ENCODE data around the gene TRIM69. TPM values are rescaled to one million over a fixed set of nuclear protein-coding genes. Genes with fewer than 3 reads are reported as not detected.
"Not testable (repeated sequence)": the region's sequence is repeated elsewhere in the genome, so short reads cannot be mapped to it uniquely, and the experiment has no call there.

The TRIM69 gene
- total and polyA plus RNA-seq, 2 donors: 28.8 to 34.7 TPM

- Histone ChIP-seq H3K4me1 (ENCODE audit: control insufficient read depth in 2 of 2, insufficient read depth in 2 of 2, low read length in 2 of 2) (peaks cover 21 to 30% of the 10 kb centered on the region in 2 donors), H3K36me3 (ENCODE audit: control insufficient read depth in 2 of 2, insufficient read depth in 2 of 2, low read length in 1 of 2) (peaks cover 34 to 46% of the 10 kb centered on the region in 2 donors)
- WGBS: 31% methylated on average over 5 of the region's 5 CpGs
These were observed 23.0 kb upstream of the TRIM69 start for GRCh38 chr15:44713006-44713966.

GRCh38 chr15:44715142-44715796, 21.1 kb upstream of the TRIM69 start:
- DNase-seq (ENCODE audit: low read depth in 6 of 9, low spot score in 9 of 9): no peak
- Histone ChIP-seq H3K4me3 (ENCODE audit: low read length in 2 of 2) (peak overlapping the region in 1 of 2 donors; percentile 100), H3K9me3 (ENCODE audit: control insufficient read depth in 2 of 2, insufficient read depth in 1 of 2, low read length in 1 of 2) (no peaks in the 10 kb centered on the region), H3K4me1 (ENCODE audit: control insufficient read depth in 2 of 2, insufficient read depth in 2 of 2, low read length in 2 of 2) (peaks cover 24 to 43% of the 10 kb centered on the region in 2 donors), H3K27me3 (ENCODE audit: control insufficient read depth in 2 of 2, insufficient read depth in 1 of 2, low read length in 1 of 2) (no peaks in the 10 kb centered on the region), H3K27ac (ENCODE audit: low read depth in 1 of 2, low read length in 1 of 2) (no peak overlapping the region), H3K36me3 (ENCODE audit: control insufficient read depth in 2 of 2, insufficient read depth in 2 of 2, low read length in 1 of 2) (peaks cover 41 to 58% of the 10 kb centered on the region in 2 donors)
- 87% methylated on average over 6 of the region's 6 CpGs for WGBS

More at GRCh38 chr15:44713006-44713966, 23.0 kb upstream of the TRIM69 start:
- H3K27me3 ChIP-seq (ENCODE audit: control insufficient read depth in 2 of 2, insufficient read depth in 1 of 2, low read length in 1 of 2): no peaks in the 10 kb centered on the region
- H3K9me3 ChIP-seq (ENCODE audit: control insufficient read depth in 2 of 2, insufficient read depth in 1 of 2, low read length in 1 of 2): no peaks in the 10 kb centered on the region
- peak overlapping the region; percentile 69 to 99 for H3K27ac ChIP-seq (ENCODE audit: low read depth in 1 of 2, low read length in 1 of 2)
- peak overlapping the region; percentile 90 to 100 for H3K4me3 ChIP-seq (ENCODE audit: low read length in 2 of 2)
- no peak for DNase-seq (ENCODE audit: low read depth in 6 of 9, low spot score in 9 of 9)

GRCh38 chr15:44715797-44716334, 20.5 kb upstream of the TRIM69 start:
- peak overlapping the region in 1 of 2 donors; percentile 14 for H3K27ac ChIP-seq (ENCODE audit: low read depth in 1 of 2, low read length in 1 of 2)
- DNase-seq (ENCODE audit: low read depth in 6 of 9, low spot score in 9 of 9): no peak
- no peaks in the 10 kb centered on the region for H3K9me3 ChIP-seq (ENCODE audit: control insufficient read depth in 2 of 2, insufficient read depth in 1 of 2, low read length in 1 of 2)
- no peaks in the 10 kb centered on the region for H3K27me3 ChIP-seq (ENCODE audit: control insufficient read depth in 2 of 2, insufficient read depth in 1 of 2, low read length in 1 of 2)
- H3K4me3 ChIP-seq (ENCODE audit: low read length in 2 of 2): no peak overlapping the region
- peaks cover 41 to 58% of the 10 kb centered on the region in 2 donors for H3K36me3 ChIP-seq (ENCODE audit: control insufficient read depth in 2 of 2, insufficient read depth in 2 of 2, low read length in 1 of 2)
- 92% methylated on average over 2 of the region's 2 CpGs for WGBS
- peaks cover 30 to 48% of the 10 kb centered on the region in 2 donors for H3K4me1 ChIP-seq (ENCODE audit: control insufficient read depth in 2 of 2, insufficient read depth in 2 of 2, low read length in 2 of 2)

- no peak overlapping the region for H3K27ac ChIP-seq (ENCODE audit: low read depth in 1 of 2, low read length in 1 of 2)
- H3K4me1 ChIP-seq (ENCODE audit: control insufficient read depth in 2 of 2, insufficient read depth in 2 of 2, low read length in 2 of 2): peaks cover 31 to 49% of the 10 kb centered on the region in 2 donors
These were observed 19.2 kb upstream of the TRIM69 start for GRCh38 chr15:44716983-44717602.

GRCh38 chr15:44718180-44718926, 18.0 kb upstream of the TRIM69 start:
- H3K27me3 ChIP-seq (ENCODE audit: control insufficient read depth in 2 of 2, insufficient read depth in 1 of 2, low read length in 1 of 2): no peaks in the 10 kb centered on the region
- WGBS: 68% methylated on average over 4 of the region's 4 CpGs
- no peaks in the 10 kb centered on the region for H3K9me3 ChIP-seq (ENCODE audit: control insufficient read depth in 2 of 2, insufficient read depth in 1 of 2, low read length in 1 of 2)
- peaks cover 31 to 48% of the 10 kb centered on the region in 2 donors for H3K4me1 ChIP-seq (ENCODE audit: control insufficient read depth in 2 of 2, insufficient read depth in 2 of 2, low read length in 2 of 2)
- H3K4me3 ChIP-seq (ENCODE audit: low read length in 2 of 2): no peak overlapping the region
- DNase-seq (ENCODE audit: low read depth in 6 of 9, low spot score in 9 of 9): no peak
- H3K27ac ChIP-seq (ENCODE audit: low read depth in 1 of 2, low read length in 1 of 2): peak overlapping the region in 1 of 2 donors; percentile 83
- peaks cover 38 to 58% of the 10 kb centered on the region in 2 donors for H3K36me3 ChIP-seq (ENCODE audit: control insufficient read depth in 2 of 2, insufficient read depth in 2 of 2, low read length in 1 of 2)

More at GRCh38 chr15:44716983-44717602, 19.2 kb upstream of the TRIM69 start:
- no peaks in the 10 kb centered on the region for H3K9me3 ChIP-seq (ENCODE audit: control insufficient read depth in 2 of 2, insufficient read depth in 1 of 2, low read length in 1 of 2)
- peaks cover 38 to 58% of the 10 kb centered on the region in 2 donors for H3K36me3 ChIP-seq (ENCODE audit: control insufficient read depth in 2 of 2, insufficient read depth in 2 of 2, low read length in 1 of 2)
- no peaks in the 10 kb centered on the region for H3K27me3 ChIP-seq (ENCODE audit: control insufficient read depth in 2 of 2, insufficient read depth in 1 of 2, low read length in 1 of 2)
- DNase-seq (ENCODE audit: low read depth in 6 of 9, low spot score in 9 of 9): no peak
- H3K4me3 ChIP-seq (ENCODE audit: low read length in 2 of 2): no peak overlapping the region
- 92% methylated on average over 2 of the region's 2 CpGs for WGBS

- DNase-seq (ENCODE audit: low read depth in 6 of 9, low spot score in 9 of 9): no peak
- 96% methylated on average over 8 of the region's 8 CpGs for WGBS
- Histone ChIP-seq H3K4me1 (ENCODE audit: control insufficient read depth in 2 of 2, insufficient read depth in 2 of 2, low read length in 2 of 2) (peaks cover 28 to 42% of the 10 kb centered on the region in 2 donors), H3K27me3 (ENCODE audit: control insufficient read depth in 2 of 2, insufficient read depth in 1 of 2, low read length in 1 of 2) (no peaks in the 10 kb centered on the region), H3K27ac (ENCODE audit: low read depth in 1 of 2, low read length in 1 of 2) (peak overlapping the region in 1 of 2 donors; percentile 83), H3K4me3 (ENCODE audit: low read length in 2 of 2) (no peak overlapping the region), H3K9me3 (ENCODE audit: control insufficient read depth in 2 of 2, insufficient read depth in 1 of 2, low read length in 1 of 2) (no peaks in the 10 kb centered on the region), H3K36me3 (ENCODE audit: control insufficient read depth in 2 of 2, insufficient read depth in 2 of 2, low read length in 1 of 2) (peaks cover 38 to 53% of the 10 kb centered on the region in 2 donors)
These were observed 17.4 kb upstream of the TRIM69 start for GRCh38 chr15:44718927-44719292.

- 83% methylated on average over 4 of the region's 4 CpGs for whole genome bisulfite sequencing
- Histone ChIP-seq H3K27me3 (ENCODE audit: control insufficient read depth in 2 of 2, insufficient read depth in 1 of 2, low read length in 1 of 2) (no peaks in the 10 kb centered on the region), H3K4me3 (ENCODE audit: low read length in 2 of 2) (no peak overlapping the region), H3K36me3 (ENCODE audit: control insufficient read depth in 2 of 2, insufficient read depth in 2 of 2, low read length in 1 of 2) (peaks cover 38 to 49% of the 10 kb centered on the region in 2 donors), H3K9me3 (ENCODE audit: control insufficient read depth in 2 of 2, insufficient read depth in 1 of 2, low read length in 1 of 2) (no peaks in the 10 kb centered on the region), H3K27ac (ENCODE audit: low read depth in 1 of 2, low read length in 1 of 2) (peak overlapping the region; percentile 74 to 83), H3K4me1 (ENCODE audit: control insufficient read depth in 2 of 2, insufficient read depth in 2 of 2, low read length in 2 of 2) (peaks cover 26 to 42% of the 10 kb centered on the region in 2 donors)
- DNase-seq (ENCODE audit: low read depth in 6 of 9, low spot score in 9 of 9): peak in 1 of 9 donors; percentile 76
These were observed 16.9 kb upstream of the TRIM69 start for GRCh38 chr15:44719293-44719999.

GRCh38 chr15:44720000-44720435, 16.3 kb upstream of the TRIM69 start:
- H3K4me3 ChIP-seq (ENCODE audit: low read length in 2 of 2); H3K27me3 ChIP-seq (ENCODE audit: control insufficient read depth in 2 of 2, insufficient read depth in 1 of 2, low read length in 1 of 2); H3K9me3 ChIP-seq (ENCODE audit: control insufficient read depth in 2 of 2, insufficient read depth in 1 of 2, low read length in 1 of 2); DNase-seq (ENCODE audit: low read depth in 6 of 9, low spot score in 9 of 9): not testable (repeated sequence)
- H3K4me1 ChIP-seq (ENCODE audit: control insufficient read depth in 2 of 2, insufficient read depth in 2 of 2, low read length in 2 of 2): peaks cover 31 to 44% of the 10 kb centered on the region in 2 donors
- H3K27ac ChIP-seq (ENCODE audit: low read depth in 1 of 2, low read length in 1 of 2): peak overlapping the region; percentile 70 to 83
- H3K36me3 ChIP-seq (ENCODE audit: control insufficient read depth in 2 of 2, insufficient read depth in 2 of 2, low read length in 1 of 2): peaks cover 35 to 44% of the 10 kb centered on the region in 2 donors
- WGBS: 92% methylated on average over 8 of the region's 8 CpGs
